HG03565 (cell line): ENCODE data around the gene CCDC9B.
A peak's percentile ranks its signal among the peaks of the same experiment; 100 is the strongest.

ENCODE experiments used
- ATAC-seq: cut with Tn5 transposase; IDR thresholded peaks from one replicate; pipeline ENCODE4 v1.9.1; 2021; ENCODE audit warnings: mild to moderate bottlenecking, moderate library complexity; ENCODE audit not compliant: unreplicated experiment

Gene CCDC9B

GRCh38 chr15:40365624-40366456 lies 25.1 kb upstream of the CCDC9B start:
- ATAC-seq = no peak

- ATAC-seq = no peak
Observed at GRCh38 chr15:40365016-40365415, 24.3 kb upstream of the CCDC9B start.

GRCh38 chr15:40364251-40364650 lies 23.5 kb upstream of the CCDC9B start:
- no peak for ATAC-seq

- no peak for ATAC-seq
Observed at GRCh38 chr15:40363611-40364010, 22.9 kb upstream of the CCDC9B start.

GRCh38 chr15:40361640-40362039 lies 20.9 kb upstream of the CCDC9B start:
- no peak for ATAC-seq

GRCh38 chr15:40360015-40360414 lies 19.3 kb upstream of the CCDC9B start:
- no peak for ATAC-seq

GRCh38 chr15:40358471-40359353 lies 18.0 kb upstream of the CCDC9B start:
- no peak for ATAC-seq

GRCh38 chr15:40357723-40358470 lies 17.2 kb upstream of the CCDC9B start, which contains the start of gene DISP2:
Gene DISP2 (plus strand): TSS chr15:40358219. CDS start chr15:40358322, 103 bp downstream.
- ATAC-seq = peak; percentile 69

GRCh38 chr15:40357246-40357645 lies 16.5 kb upstream of the CCDC9B start:
- no peak for ATAC-seq

GRCh38 chr15:40355976-40356585 lies 15.3 kb upstream of the CCDC9B start:
- ATAC-seq = no peak

GRCh38 chr15:40354408-40355171 lies 13.9 kb upstream of the CCDC9B start:
- no peak for ATAC-seq

GRCh38 chr15:40353697-40354096 lies 13.0 kb upstream of the CCDC9B start:
- ATAC-seq = no peak

- no peak for ATAC-seq
Observed at GRCh38 chr15:40352281-40352901, 11.7 kb upstream of the CCDC9B start.

GRCh38 chr15:40349163-40349562 lies 8.4 kb upstream of the CCDC9B start:
- ATAC-seq = no peak

GRCh38 chr15:40348474-40348870 lies 7.7 kb upstream of the CCDC9B start:
- no peak for ATAC-seq

GRCh38 chr15:40347559-40348473 lies 7.1 kb upstream of the CCDC9B start:
- ATAC-seq = no peak

GRCh38 chr15:40346579-40347558 lies 6.1 kb upstream of the CCDC9B start:
- no peak for ATAC-seq
